ENCODE measurements around the gene PIK3R6. TPM values are rescaled to one million over a fixed set of nuclear protein-coding genes. Genes with fewer than 3 reads are reported as not detected.

Gene PIK3R6
- total RNA-seq, 2 donors from 2014 or later, result 0.66 TPM; not detected in 1

GRCh38 chr17:8788998-8789397 is 78.5 kb downstream of the PIK3R6 start:
- H3K36me3 ChIP-seq (replicated peaks in 1 of 2; ENCODE audit: insufficient read depth in 1 of 2, low read depth in 2 of 2), result no peaks in the 10 kb centered on the region
- no peaks in the 10 kb centered on the region for H3K27me3 ChIP-seq
- 82 to 90% methylated on average over 2 of the region's 2 CpGs for WGBS, 2 donors
- intact Hi-C loops (cut with DNase I), result no loop called here
- peaks cover 6% of the 10 kb centered on the region for H3K4me1 ChIP-seq
- no peak for TF ChIP-seq POLR2A (IDR thresholded peaks at IDR 0.05)
- TF ChIP-seq, protein P1, sequence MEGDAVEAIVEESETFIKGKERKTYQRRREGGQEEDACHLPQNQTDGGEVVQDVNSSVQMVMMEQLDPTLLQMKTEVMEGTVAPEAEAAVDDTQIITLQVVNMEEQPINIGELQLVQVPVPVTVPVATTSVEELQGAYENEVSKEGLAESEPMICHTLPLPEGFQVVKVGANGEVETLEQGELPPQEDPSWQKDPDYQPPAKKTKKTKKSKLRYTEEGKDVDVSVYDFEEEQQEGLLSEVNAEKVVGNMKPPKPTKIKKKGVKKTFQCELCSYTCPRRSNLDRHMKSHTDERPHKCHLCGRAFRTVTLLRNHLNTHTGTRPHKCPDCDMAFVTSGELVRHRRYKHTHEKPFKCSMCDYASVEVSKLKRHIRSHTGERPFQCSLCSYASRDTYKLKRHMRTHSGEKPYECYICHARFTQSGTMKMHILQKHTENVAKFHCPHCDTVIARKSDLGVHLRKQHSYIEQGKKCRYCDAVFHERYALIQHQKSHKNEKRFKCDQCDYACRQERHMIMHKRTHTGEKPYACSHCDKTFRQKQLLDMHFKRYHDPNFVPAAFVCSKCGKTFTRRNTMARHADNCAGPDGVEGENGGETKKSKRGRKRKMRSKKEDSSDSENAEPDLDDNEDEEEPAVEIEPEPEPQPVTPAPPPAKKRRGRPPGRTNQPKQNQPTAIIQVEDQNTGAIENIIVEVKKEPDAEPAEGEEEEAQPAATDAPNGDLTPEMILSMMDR (IDR thresholded peaks at IDR 0.05), result no peak
- DNase-seq (no peak), ATAC-seq (no peak)
- no peaks in the 10 kb centered on the region for H3K9me3 ChIP-seq
- H3K27ac ChIP-seq, result no peak overlapping the region
- H3K4me3 ChIP-seq, result no peak overlapping the region

GRCh38 chr17:8785547-8786413 is 81.7 kb downstream of the PIK3R6 start:
- WGBS, 2 donors, result 30 to 31% methylated on average over 19 of the region's 19 CpGs
- TF ChIP-seq POLR2A (IDR thresholded peaks at IDR 0.05), result no peak
- TF ChIP-seq, protein P1 (IDR thresholded peaks at IDR 0.05), result peak; percentile 56 to 80 (median 75)
- Histone ChIP-seq H3K9me3 (no peaks in the 10 kb centered on the region), H3K4me3 (no peak overlapping the region), H3K36me3 (replicated peaks in 1 of 2; ENCODE audit: insufficient read depth in 1 of 2, low read depth in 2 of 2) (no peaks in the 10 kb centered on the region), H3K27ac (no peak overlapping the region), H3K4me1 (peaks cover 6% of the 10 kb centered on the region), H3K27me3 (no peaks in the 10 kb centered on the region)
- intact Hi-C loops (cut with DNase I), result no loop called here
- DNase-seq, result peak; percentile 71 to 82 (median 75)
- peak; percentile 68 for ATAC-seq

GRCh38 chr17:8782176-8782575 is 85.3 kb downstream of the PIK3R6 start:
- Histone ChIP-seq H3K4me3 (no peak overlapping the region), H3K36me3 (replicated peaks in 1 of 2; ENCODE audit: insufficient read depth in 1 of 2, low read depth in 2 of 2) (no peaks in the 10 kb centered on the region), H3K9me3 (no peaks in the 10 kb centered on the region), H3K4me1 (peaks cover 6% of the 10 kb centered on the region), H3K27me3 (no peaks in the 10 kb centered on the region), H3K27ac (no peak overlapping the region)
- no peak for DNase-seq
- intact Hi-C loops (cut with DNase I), result no loop called here
- TF ChIP-seq, protein P1 (IDR thresholded peaks at IDR 0.05), result no peak
- TF ChIP-seq POLR2A (IDR thresholded peaks at IDR 0.05), result no peak
- WGBS, 2 donors, result 63 to 91% methylated on average over 1 of the region's 1 CpG
- no peak for ATAC-seq

DNA sequence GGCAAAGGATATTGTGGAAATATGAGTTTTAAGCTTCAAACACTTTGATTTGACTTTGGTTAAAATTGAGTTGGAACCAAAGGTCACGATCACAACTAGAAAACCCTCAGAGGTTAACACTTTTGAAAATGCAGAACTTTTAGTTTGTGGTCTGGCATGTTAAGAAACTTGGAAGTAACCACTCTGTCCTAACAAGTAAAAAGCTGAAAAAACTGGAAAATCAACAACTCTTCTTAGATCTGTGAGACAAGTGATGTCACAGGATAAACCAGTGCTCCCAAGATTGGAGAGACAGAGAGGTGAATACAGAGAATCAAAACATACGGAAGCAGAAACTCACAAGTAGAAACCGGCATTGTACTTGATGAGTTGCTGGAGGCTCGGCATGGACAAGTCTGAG is 85.7 kb downstream of the PIK3R6 start:
- no peak overlapping the region for H3K27ac ChIP-seq
- no peak overlapping the region for H3K4me3 ChIP-seq
- no peaks in the 10 kb centered on the region for H3K36me3 ChIP-seq (replicated peaks in 1 of 2; ENCODE audit: insufficient read depth in 1 of 2, low read depth in 2 of 2)
- no peaks in the 10 kb centered on the region for H3K9me3 ChIP-seq
- peaks cover 6% of the 10 kb centered on the region for H3K4me1 ChIP-seq
- 69 to 81% methylated on average over 4 of the region's 4 CpGs for WGBS, 2 donors
- intact Hi-C loops (cut with DNase I), result no loop called here
- no peaks in the 10 kb centered on the region for H3K27me3 ChIP-seq
- TF ChIP-seq POLR2A (IDR thresholded peaks at IDR 0.05), result no peak
- TF ChIP-seq, protein P1 (IDR thresholded peaks at IDR 0.05), result no peak
- ATAC-seq, result no peak
- no peak for DNase-seq

DNA sequence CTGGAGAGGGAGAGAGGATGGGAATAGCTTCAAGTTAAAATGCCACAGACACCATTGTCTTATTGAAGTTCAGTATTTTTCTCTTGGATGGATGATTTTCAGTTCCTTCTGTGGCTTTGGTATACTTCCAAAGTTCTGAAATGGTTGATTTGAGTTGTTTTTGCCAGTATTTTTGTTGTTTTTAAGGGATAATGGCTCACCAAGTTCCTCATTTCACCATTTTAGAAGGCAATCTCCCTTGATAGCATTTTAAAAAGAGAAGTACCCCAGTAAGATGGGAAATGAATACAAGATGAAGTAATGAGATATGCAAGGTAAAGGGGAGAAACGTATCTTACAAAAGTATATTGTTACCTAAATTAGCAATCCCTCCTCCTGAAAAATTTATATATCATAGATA is 90.6 kb downstream of the PIK3R6 start:
- intact Hi-C loops (cut with DNase I), result no loop called here
- Histone ChIP-seq H3K4me3 (no peak overlapping the region), H3K9me3 (no peaks in the 10 kb centered on the region), H3K27me3 (no peaks in the 10 kb centered on the region), H3K27ac (no peak overlapping the region), H3K4me1 (no peaks in the 10 kb centered on the region), H3K36me3 (replicated peaks in 1 of 2; ENCODE audit: insufficient read depth in 1 of 2, low read depth in 2 of 2) (no peaks in the 10 kb centered on the region)
- 67 to 70% methylated on average over 1 of the region's 1 CpG for WGBS, 2 donors
- TF ChIP-seq POLR2A (IDR thresholded peaks at IDR 0.05), result no peak
- TF ChIP-seq, protein P1 (IDR thresholded peaks at IDR 0.05), result no peak
- DNase-seq (no peak), ATAC-seq (no peak)
